Amniotic epithelial cell (primary cell): ENCODE measurements around the gene CLEC16A.
A peak's percentile ranks its signal among the peaks of the same experiment; 100 is the strongest.

Experiments
- DNase-seq: peaks from one replicate; pipeline ENCODE4 v3.0.0-alpha.2; 2010; ENCODE audit warnings: low read depth

The CLEC16A gene

DNA sequence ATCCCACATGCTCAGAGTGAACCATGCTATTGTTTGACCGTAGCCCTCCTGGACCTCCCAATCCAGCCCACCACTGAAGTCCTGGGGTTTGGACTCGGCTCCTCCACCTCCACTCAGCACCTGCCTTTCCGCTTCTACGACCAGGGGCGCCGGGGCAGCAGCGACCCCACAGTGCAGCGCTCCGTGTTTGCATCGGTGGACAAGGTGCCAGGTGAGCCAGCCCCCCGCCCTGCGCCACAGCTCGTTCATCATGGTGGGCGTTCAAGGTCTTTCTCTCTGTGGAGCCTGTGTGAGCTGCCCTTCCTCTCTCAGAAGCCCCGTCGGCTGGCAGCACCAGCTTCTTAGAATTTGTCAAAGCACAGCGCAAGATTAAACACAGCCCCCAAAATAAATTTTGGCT lies 181.6 kb downstream of the CLEC16A start:
- DNase-seq: no peak

DNA sequence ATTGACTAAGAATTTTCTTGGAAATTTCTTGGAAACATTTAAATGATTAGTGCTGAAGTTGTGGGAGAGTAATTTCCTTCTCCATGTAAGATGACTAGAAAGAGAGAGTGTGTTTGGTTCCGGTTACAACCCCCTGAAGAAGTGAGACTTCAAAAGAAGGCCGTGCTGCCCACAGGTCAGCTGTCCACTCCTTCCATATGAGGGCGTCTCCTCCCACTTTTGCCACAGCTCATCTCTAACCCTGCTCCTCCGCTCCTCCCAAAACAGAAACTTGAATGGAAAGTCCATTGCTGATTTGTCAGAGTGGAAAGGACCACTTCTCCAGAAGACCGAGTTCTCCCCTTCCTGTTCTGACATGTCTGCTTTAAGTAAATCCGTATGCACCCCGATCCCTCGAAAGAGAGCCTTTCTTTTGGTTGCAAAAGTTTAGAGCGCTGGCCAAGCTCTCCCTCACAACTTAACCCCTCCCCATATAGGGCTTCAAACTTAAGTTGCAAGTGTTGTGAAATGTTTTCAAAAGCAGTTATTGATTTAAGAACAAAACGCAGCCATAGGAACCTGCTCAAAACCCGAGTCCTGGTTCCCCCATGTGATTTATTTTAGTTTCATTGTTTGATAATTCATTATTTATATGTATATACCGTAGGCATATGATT lies 182.2 kb downstream of the CLEC16A start:
- no peak for DNase-seq

GRCh38 chr16:11127610-11128195 lies 183.3 kb downstream of the CLEC16A start:
- no peak for DNase-seq

- peak; percentile 57 for DNase-seq
Measured at GRCh38 chr16:11128211-11129141, 184.1 kb downstream of the CLEC16A start.

DNA sequence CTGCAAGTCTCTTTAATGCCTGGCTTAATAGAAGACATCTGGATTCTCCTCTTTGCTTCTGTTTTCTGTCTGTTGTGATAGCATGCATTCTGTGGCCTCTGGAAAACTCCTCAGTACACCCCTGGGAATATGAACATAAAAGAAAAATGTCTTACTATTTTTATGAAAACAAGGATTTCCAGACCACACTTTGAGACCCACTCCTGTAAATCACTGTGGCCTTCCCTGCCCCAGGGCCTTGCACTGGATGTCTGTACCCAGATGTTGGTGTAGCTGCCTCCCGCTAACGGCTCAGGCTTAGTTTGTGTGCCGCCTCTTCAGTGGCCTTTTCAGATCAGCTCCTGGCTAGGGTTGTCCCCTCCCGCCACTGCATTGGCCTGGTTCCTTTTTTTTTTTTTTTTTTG lies 185.0 kb downstream of the CLEC16A start:
- peak; percentile 43 for DNase-seq

- no peak for DNase-seq
Measured at GRCh38 chr16:11130978-11131665, 186.8 kb downstream of the CLEC16A start.

- DNase-seq: no peak
Measured at GRCh38 chr16:11131706-11132105, 187.3 kb downstream of the CLEC16A start.

DNA sequence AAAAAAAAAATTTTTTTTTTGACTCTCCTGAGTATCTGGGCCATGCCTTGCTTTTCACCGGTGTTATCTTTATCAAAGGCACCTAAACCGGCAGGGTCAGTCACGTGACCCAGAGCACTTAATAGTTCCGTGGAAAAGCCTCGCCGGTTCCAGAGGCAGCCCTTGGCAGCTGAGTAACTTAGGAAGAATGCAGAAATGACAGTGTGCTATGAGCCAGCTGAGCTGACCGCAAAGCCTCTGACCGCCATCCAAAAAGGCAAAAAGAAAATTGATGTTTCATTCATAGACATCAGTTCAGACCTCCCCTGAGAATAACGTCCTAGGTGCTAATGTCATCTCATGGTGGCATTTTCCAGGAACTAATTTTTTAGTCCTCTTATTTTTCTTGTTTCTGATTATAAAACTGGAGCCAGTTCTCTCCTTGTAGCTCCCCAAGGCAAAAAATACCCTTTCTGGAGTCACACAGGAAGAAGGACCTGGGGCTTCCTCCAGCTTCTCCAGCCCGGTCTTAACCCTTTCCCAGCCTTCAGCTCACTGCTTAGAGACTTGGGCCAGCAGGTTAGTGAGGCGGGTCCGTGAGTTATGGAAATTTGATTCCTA lies 189.1 kb downstream of the CLEC16A start:
- DNase-seq: peak; percentile 95

DNA sequence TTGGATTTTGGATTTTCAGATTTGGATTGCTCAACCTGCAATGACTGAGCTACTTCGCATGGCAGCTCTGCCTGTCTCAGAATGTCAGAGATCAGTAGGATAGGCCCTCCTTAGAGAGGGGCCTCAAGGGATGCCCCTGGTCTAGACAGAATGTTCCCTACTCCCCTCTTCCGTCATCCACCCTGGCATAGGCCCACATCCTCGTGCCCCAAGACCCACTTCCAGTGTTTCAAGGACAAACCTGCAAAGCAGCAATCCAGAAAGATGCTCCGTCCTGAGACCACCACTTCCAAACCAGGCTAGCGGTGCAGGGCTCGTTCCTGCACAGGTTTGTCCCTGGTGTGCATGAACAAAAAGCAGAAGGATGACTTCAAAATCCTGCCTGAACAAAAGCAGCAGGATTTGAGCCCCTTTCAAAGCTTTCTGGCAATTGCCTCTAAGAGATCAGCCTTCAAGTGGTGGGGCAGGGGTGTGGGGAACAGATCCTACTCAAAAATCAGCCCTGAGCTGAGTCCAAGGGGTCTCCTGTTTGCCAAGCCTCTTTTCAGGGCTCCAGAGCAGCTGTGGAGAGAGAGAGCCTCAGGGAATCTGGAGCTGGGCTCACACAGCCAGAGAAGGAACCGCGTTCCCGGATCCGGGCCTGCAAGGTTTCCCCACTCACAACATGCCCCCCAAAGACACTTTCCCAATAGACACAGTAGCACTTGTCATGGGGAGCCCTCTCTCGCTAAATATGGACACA lies 190.5 kb downstream of the CLEC16A start:
- DNase-seq: no peak

GRCh38 chr16:11135464-11135973 lies 191.2 kb downstream of the CLEC16A start:
- DNase-seq: peak; percentile 13

- no peak for DNase-seq
Measured at GRCh38 chr16:11136600-11136999, 192.2 kb downstream of the CLEC16A start.

DNA sequence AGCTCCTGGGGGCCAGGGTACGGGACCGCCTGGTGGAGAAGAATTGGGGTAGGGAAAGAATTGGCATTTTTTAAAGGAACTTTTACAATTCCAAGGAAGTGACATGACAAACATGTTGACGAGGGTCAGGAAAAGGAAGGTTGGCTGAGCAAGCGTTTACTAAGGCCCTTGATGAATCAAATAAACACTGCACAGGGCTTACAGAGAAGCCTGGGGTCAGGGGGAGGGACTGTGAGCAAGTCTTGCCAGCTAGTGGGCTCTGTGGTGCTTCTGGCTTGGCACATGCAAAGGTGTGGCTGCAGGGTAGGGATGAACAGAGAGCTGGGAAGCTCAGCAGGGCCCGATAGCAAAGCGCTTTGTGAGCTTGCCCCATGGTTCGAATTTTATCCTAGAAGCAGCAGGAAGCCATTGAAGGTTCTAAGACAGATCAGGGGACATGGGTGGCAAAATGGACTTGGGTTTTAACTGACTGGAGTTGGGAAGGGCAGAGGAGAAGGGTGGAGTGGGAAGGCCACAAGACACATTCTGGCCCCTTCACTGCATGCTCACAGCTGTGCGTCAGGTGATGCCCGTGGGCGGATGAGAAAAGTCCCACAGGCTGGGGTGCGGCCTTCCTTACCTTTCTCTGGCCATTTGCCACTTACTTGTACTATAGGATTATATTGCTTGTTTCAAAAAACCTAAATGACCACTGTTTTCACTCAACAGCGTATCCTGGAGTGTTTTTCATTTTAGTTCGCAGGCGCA lies 193.8 kb downstream of the CLEC16A start:
- no peak for DNase-seq

DNA sequence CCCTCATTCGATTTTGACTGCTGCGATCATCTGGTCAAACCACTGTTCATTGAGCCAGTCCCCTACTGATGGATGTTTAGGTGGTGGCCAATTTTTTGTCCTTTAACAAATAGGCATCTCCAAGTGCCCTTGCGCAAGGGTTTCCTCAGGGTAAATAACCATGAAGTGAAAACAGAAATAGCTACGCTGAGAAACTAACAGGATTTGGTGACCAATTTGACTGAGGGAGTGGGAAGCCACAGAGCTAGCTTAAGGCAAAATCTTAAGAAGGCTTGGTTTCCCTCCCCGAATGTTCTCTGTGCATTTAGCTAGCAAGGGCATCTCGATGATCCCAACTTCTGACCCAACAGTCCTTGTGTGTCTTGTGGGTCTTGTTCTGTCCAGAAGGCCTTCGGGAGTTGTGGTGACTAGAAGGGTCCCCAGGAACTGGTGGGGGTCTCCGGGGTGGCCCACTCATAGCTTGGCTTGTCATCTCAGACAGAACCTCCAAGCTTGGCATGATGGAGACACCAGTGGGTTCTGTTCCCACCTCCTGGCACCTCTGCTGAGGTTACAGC lies 194.5 kb downstream of the CLEC16A start:
- no peak for DNase-seq

DNA sequence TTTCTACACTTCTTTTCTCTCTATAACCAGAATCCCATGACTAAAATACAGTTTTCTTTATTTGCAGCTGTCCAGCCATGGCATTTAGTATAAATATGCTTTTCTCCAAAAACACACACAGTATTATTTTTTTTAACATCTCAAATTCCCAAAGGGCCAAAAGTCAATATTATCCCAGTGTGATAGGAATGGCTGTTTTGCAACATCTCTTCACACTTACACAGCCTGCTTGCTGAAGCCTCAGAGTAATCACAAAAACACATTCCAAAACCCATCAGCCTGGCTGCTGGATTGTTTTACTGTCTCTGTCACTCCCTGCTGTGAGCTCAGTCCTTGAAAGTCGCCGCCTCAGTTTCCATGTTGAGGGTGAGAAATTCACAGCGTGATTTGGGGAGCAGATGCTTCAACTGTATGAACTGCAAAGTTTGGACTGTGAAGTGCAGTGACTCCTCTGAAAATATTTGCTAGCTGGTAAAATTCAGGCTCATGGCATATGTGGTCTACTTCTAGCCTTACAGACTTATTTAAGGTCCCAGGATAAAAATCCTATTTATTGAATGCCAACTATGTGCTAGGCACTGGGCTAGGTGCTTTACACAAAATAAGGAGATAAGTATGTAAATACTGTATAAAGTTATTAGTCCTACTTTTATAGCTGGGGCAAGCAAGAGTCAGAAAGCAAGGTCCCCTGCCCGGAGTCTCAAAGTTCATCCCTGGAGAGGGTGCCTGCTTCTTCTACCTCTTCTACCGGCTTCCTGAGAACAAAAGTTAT lies 195.1 kb downstream of the CLEC16A start:
- DNase-seq: peak; percentile 17

DNA sequence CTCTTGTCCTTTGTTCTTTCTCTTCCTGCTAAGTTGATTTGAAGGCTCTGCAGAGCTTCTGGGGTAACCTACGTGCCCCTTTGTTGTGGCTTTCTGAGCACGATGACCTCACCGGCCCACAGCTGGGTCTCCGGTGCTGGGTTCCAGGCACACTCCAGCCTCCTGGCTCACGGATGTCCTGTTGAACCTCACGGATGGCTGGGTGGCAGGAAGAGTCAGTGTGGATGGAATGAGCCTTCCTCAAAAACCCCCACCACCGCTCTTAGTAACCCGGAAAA lies 195.7 kb downstream of the CLEC16A start:
- no peak for DNase-seq

DNA sequence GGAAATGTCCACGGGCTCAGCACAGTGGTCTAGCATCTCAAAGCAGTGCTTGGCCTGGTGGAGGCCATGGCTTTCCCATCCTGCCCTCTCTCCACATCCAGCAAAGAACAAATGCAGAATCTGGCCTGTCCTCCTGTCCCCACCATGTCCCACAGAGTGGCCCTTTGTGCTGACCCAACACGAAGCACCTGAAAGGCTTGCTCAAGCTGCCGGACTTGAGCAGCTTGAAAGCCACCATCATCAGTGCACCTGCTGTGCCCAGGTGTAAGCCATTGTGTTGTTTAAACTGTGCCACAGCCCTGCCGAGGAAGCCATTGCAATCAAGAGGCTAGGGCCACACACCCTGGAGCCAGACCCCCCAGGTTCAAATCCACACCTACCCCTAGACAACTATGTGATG lies 196.1 kb downstream of the CLEC16A start:
- DNase-seq: no peak

GRCh38 chr16:11140867-11141266 lies 196.5 kb downstream of the CLEC16A start:
- DNase-seq: no peak

- no peak for DNase-seq
Measured at GRCh38 chr16:11141409-11142260, 197.3 kb downstream of the CLEC16A start.

DNA sequence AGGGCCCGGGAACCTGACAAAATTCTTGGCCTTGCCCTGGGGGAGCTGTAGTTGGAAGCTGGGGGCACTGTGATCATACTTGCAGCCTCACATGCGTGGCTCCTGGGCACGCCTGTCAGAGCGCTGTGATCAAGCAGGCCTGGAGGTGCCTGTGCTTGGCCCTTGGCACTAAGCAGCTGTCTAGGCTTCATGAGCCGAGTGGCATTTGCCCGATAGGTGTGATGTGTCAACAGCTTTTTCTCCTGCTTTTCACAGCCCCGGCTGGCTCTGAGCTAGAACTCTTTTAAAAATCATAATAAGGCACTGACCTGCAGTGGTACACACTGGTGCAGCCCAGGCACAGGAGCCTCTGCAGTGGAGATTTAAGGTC lies 197.9 kb downstream of the CLEC16A start:
- no peak for DNase-seq
